H9 (cell line): ENCODE measurements around the gene SPCS1. TPM values are rescaled to one million over a fixed set of nuclear protein-coding genes. Genes with fewer than 3 reads are reported as not detected.

ENCODE experiments used
- DNase-seq: peaks from one replicate; pipeline ENCODE4 v3.0.0-alpha.2; 2017
- H2AFZ ChIP-seq: one replicate; pipeline ENCODE4 v1.6.1; 2013; ENCODE audit warnings: mild to moderate bottlenecking, low read length, control low read depth, moderate library complexity
- H2AK5ac ChIP-seq: 2 replicates; pipeline ENCODE4 v1.6.1; 2013; ENCODE audit warnings: low read length, control low read depth, mixed read lengths; ENCODE audit not compliant: insufficient read length
- H2BK120ac ChIP-seq: one replicate; pipeline ENCODE4 v1.6.1; 2013; ENCODE audit warnings: low read depth, mild to moderate bottlenecking, low read length, control low read depth, inconsistent platforms; ENCODE audit not compliant: poor library complexity, severe bottlenecking
- H2BK12ac ChIP-seq: 2 replicates; pipeline ENCODE4 v1.6.1; 2013; ENCODE audit warnings: low read length, control low read depth, mixed read lengths, low read depth; ENCODE audit not compliant: insufficient read length
- H2BK15ac ChIP-seq: 2 replicates; pipeline ENCODE4 v1.6.1; 2013; ENCODE audit warnings: low read depth, low read length, control low read depth
- H2BK20ac ChIP-seq: one replicate; pipeline ENCODE4 v1.6.1; 2013; ENCODE audit warnings: low read depth, mild to moderate bottlenecking, low read length, control low read depth, inconsistent platforms; ENCODE audit not compliant: poor library complexity, severe bottlenecking
- H2BK5ac ChIP-seq: 2 replicates; pipeline ENCODE4 v1.6.1; 2013; ENCODE audit warnings: low read length, control low read depth, mixed read lengths; ENCODE audit not compliant: insufficient read length
- H3K14ac ChIP-seq: 2 replicates; pipeline ENCODE4 v1.6.1; 2013; ENCODE audit warnings: low read length, control low read depth; ENCODE audit not compliant: insufficient read depth
- H3K18ac ChIP-seq: 2 replicates; pipeline ENCODE4 v1.6.1; 2013; ENCODE audit warnings: low read depth, mild to moderate bottlenecking, mixed read lengths, low read length, control low read depth; ENCODE audit not compliant: insufficient read length
- H3K23ac ChIP-seq: 2 replicates; pipeline ENCODE4 v1.6.1; 2013; ENCODE audit warnings: low read length, control low read depth, mixed read lengths, low read depth; ENCODE audit not compliant: insufficient read length
- H3K23me2 ChIP-seq: 2 replicates; pipeline ENCODE4 v1.6.1; 2013; ENCODE audit warnings: low read depth, mild to moderate bottlenecking, mixed read lengths, low read length, control low read depth; ENCODE audit not compliant: insufficient read length, poor library complexity, severe bottlenecking
- H3K27ac ChIP-seq: 2 replicates; pipeline ENCODE4 v1.5.1; 2013; ENCODE audit warnings: low read length, control low read depth, mixed read lengths, low read depth; ENCODE audit not compliant: insufficient read length
- H3K27me3 ChIP-seq: 2 replicates; pipeline ENCODE4 v1.6.1; 2013; ENCODE audit warnings: low read length, control low read depth, inconsistent platforms; ENCODE audit not compliant: insufficient read depth
- H3K4ac ChIP-seq: 2 replicates; pipeline ENCODE4 v1.6.1; 2013; ENCODE audit warnings: low read depth, mild to moderate bottlenecking, control low read depth, inconsistent platforms, low read length, moderate library complexity
- H3K4me1 ChIP-seq: 2 replicates; pipeline ENCODE4 v1.6.1; 2013; ENCODE audit warnings: low read length, control low read depth, inconsistent platforms; ENCODE audit not compliant: insufficient read depth
- H3K4me2 ChIP-seq: 2 replicates; pipeline ENCODE4 v1.6.1; 2013; ENCODE audit warnings: low read length, control low read depth, mixed read lengths; ENCODE audit not compliant: insufficient read length, insufficient read depth
- H3K56ac ChIP-seq: 2 replicates; pipeline ENCODE4 v1.6.1; 2013; ENCODE audit warnings: low read depth, mild to moderate bottlenecking, mixed read lengths, low read length, control low read depth; ENCODE audit not compliant: insufficient read length
- H3K79me1 ChIP-seq: 2 replicates; pipeline ENCODE4 v1.6.1; 2013; ENCODE audit warnings: low read depth, mild to moderate bottlenecking, moderate library complexity, low read length, control low read depth, inconsistent platforms; ENCODE audit not compliant: insufficient read depth, poor library complexity, severe bottlenecking
- H3K79me2 ChIP-seq: 2 replicates; pipeline ENCODE4 v1.6.1; 2013; ENCODE audit warnings: low read length, control low read depth, inconsistent platforms; ENCODE audit not compliant: insufficient read depth
- H3K9ac ChIP-seq: 2 replicates; pipeline ENCODE4 v1.6.1; 2013; ENCODE audit warnings: low read length, control low read depth, mixed read lengths; ENCODE audit not compliant: insufficient read length; ENCODE audit errors: extremely low read depth
- H3K9me3 ChIP-seq: one replicate; pipeline ENCODE4 v1.6.1; 2013; ENCODE audit warnings: low read depth, low read length, inconsistent platforms; ENCODE audit not compliant: control insufficient read depth
- H3T11ph ChIP-seq: one replicate; pipeline ENCODE4 v1.6.1; 2013; ENCODE audit warnings: mild to moderate bottlenecking, low read length, control low read depth, inconsistent platforms
- H4K20me1 ChIP-seq: one replicate; pipeline ENCODE4 v1.6.1; 2013; ENCODE audit not compliant: control insufficient read depth, insufficient read length, insufficient read depth
- H4K5ac ChIP-seq: 2 replicates; pipeline ENCODE4 v1.6.1; 2013; ENCODE audit warnings: low read depth, mild to moderate bottlenecking, mixed read lengths, low read length, control low read depth; ENCODE audit not compliant: insufficient read length
- H4K8ac ChIP-seq: replicated peaks from 2 replicates; pipeline ENCODE4 v1.6.1; 2013; ENCODE audit warnings: low read length, control low read depth, mixed read lengths, low read depth; ENCODE audit not compliant: insufficient read length
- H4K91ac ChIP-seq: 2 replicates; pipeline ENCODE4 v1.6.1; 2013; ENCODE audit warnings: low read depth, mild to moderate bottlenecking, moderate library complexity, mixed read lengths, low read length, control low read depth; ENCODE audit not compliant: insufficient read length
- H3K27ac Mint-ChIP-seq, 3 experiments: 2 replicates in 2 of 3; 3 replicates in 1 of 3; pipeline ENCODE4 v1.8.0; 2020 to 2021; ENCODE audit warnings: mixed read lengths in 3 of 3, mild to moderate bottlenecking in 1 of 3, moderate library complexity in 1 of 3
- H3K27me3 Mint-ChIP-seq: 2 replicates; pipeline ENCODE4 v1.8.0; 2021; ENCODE audit warnings: low read depth, mild to moderate bottlenecking, moderate library complexity, mixed read lengths
- H3K36me3 Mint-ChIP-seq, 3 experiments: 2 replicates in 2 of 3; 3 replicates in 1 of 3; pipeline ENCODE4 v1.8.0; 2020 to 2021; ENCODE audit warnings: low read depth in 3 of 3, mixed read lengths in 3 of 3; ENCODE audit not compliant: insufficient read depth in 1 of 3
- H3K4me1 Mint-ChIP-seq, 2 experiments: 2 replicates each; pipeline ENCODE4 v1.8.0; 2020; ENCODE audit warnings: mixed read lengths in 2 of 2
- H3K4me3 Mint-ChIP-seq, 2 experiments: 2 replicates in 1 of 2; 3 replicates in 1 of 2; pipeline ENCODE4 v1.8.0; 2020 to 2021; ENCODE audit warnings: mild to moderate bottlenecking in 2 of 2, mixed read lengths in 2 of 2, moderate library complexity in 1 of 2
- H3K9me3 Mint-ChIP-seq, 2 experiments: 2 replicates in 1 of 2; 3 replicates in 1 of 2; pipeline ENCODE4 v1.8.0; 2020; ENCODE audit warnings: mild to moderate bottlenecking in 2 of 2, mixed read lengths in 2 of 2, moderate library complexity in 1 of 2
- WGBS: extraction: QIAGEN DNeasy Blood & Tissue Kit; methylation state at CpG from one replicate; pipeline ENCODE4 v1.1.7; 2013; ENCODE audit warnings: missing lambda C conversion rate, low lambda C conversion rate, mixed read lengths; ENCODE audit not compliant: insufficient read length; ENCODE audit errors: extremely low coverage; 5-methylcytosine and 5-hydroxymethylcytosine counted together
- total RNA-seq: library from RNA; stranded (reverse); gene quantifications from 2 replicates; pipeline ENCODE4 v1.2.1, GENCODE V29; 2021
- TF ChIP-seq, protein P1 (sequence below): fragments of 200-600 bp; sonication (generic); conservative IDR thresholded peaks from 3 replicates; pipeline ENCODE4 v1.8.0; 2021; ENCODE audit warnings: antibody characterized with exemption, mild to moderate bottlenecking

SPCS1 gene
- total RNA-seq, 1 experiment from 2014 or later, result 106 TPM

DNA sequence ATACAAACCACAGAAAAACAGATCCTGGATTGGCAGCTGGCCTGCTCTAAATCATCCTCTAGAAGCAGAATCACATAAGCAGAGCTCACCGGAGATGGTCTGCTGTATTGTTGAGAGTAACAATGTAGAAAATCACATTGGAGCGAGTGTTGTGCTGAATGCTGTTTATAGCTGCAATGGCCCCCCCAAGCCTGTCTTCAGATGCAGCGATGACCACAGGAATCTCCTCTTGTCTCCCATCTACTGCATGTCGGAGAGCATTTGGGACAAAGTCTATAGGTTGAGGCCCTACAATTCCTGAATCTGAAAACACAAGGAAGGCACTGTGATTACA lies 8.3 kb upstream of the SPCS1 start:
- Histone ChIP-seq H3K9me3 (no peaks in the 10 kb centered on the region), H3K4ac (no peak overlapping the region), H3K79me2 (no peaks in the 10 kb centered on the region), H3T11ph (no peak overlapping the region), H2AFZ (no peak overlapping the region), H4K8ac (no peak overlapping the region), H2BK15ac (no peak overlapping the region), H3K23ac (no peak overlapping the region), H4K5ac (no peak overlapping the region), H3K4me1 (no peaks in the 10 kb centered on the region), H3K79me1 (no peaks in the 10 kb centered on the region), H3K27me3 (no peaks in the 10 kb centered on the region), H3K23me2 (no peaks in the 10 kb centered on the region), H4K20me1 (no peaks in the 10 kb centered on the region), H2BK120ac (no peak overlapping the region), H3K4me2 (no peak overlapping the region), H3K18ac (no peak overlapping the region), H4K91ac (no peak overlapping the region), H2AK5ac (no peak overlapping the region), H3K14ac (no peak overlapping the region), H3K27ac (no peak overlapping the region), H2BK5ac (no peak overlapping the region), H3K9ac (no peak overlapping the region), H3K56ac (no peak overlapping the region), H2BK12ac (no peak overlapping the region), H2BK20ac (no peak overlapping the region)
- TF ChIP-seq, protein P1, sequence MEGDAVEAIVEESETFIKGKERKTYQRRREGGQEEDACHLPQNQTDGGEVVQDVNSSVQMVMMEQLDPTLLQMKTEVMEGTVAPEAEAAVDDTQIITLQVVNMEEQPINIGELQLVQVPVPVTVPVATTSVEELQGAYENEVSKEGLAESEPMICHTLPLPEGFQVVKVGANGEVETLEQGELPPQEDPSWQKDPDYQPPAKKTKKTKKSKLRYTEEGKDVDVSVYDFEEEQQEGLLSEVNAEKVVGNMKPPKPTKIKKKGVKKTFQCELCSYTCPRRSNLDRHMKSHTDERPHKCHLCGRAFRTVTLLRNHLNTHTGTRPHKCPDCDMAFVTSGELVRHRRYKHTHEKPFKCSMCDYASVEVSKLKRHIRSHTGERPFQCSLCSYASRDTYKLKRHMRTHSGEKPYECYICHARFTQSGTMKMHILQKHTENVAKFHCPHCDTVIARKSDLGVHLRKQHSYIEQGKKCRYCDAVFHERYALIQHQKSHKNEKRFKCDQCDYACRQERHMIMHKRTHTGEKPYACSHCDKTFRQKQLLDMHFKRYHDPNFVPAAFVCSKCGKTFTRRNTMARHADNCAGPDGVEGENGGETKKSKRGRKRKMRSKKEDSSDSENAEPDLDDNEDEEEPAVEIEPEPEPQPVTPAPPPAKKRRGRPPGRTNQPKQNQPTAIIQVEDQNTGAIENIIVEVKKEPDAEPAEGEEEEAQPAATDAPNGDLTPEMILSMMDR, result no peak
- Mint-ChIP-seq H3K27ac (peak overlapping the region in 2 of 3 experiments; percentile 15 to 48; a peak in 2 of 7 replicates), H3K4me3 (no peak overlapping the region), H3K36me3 (peaks cover 26 to 54% (median 45%) of the 10 kb centered on the region in 3 experiments; a peak in 6 of 7 replicates), H3K4me1 (no peaks in the 10 kb centered on the region), H3K9me3 (no peaks in the 10 kb centered on the region), H3K27me3 (no peaks in the 10 kb centered on the region)
- no peak for DNase-seq
- WGBS, result no CpG with 5 or more reads among the region's 4 CpGs
